IPS DF 19.7 (cell line): ENCODE results near the gene ASTN1.

ENCODE experiments used
- DNase-seq: peaks from one replicate; pipeline ENCODE4 v3.0.0-alpha.2; 2013; ENCODE audit warnings: low read depth, low spot score

Gene ASTN1

DNA sequence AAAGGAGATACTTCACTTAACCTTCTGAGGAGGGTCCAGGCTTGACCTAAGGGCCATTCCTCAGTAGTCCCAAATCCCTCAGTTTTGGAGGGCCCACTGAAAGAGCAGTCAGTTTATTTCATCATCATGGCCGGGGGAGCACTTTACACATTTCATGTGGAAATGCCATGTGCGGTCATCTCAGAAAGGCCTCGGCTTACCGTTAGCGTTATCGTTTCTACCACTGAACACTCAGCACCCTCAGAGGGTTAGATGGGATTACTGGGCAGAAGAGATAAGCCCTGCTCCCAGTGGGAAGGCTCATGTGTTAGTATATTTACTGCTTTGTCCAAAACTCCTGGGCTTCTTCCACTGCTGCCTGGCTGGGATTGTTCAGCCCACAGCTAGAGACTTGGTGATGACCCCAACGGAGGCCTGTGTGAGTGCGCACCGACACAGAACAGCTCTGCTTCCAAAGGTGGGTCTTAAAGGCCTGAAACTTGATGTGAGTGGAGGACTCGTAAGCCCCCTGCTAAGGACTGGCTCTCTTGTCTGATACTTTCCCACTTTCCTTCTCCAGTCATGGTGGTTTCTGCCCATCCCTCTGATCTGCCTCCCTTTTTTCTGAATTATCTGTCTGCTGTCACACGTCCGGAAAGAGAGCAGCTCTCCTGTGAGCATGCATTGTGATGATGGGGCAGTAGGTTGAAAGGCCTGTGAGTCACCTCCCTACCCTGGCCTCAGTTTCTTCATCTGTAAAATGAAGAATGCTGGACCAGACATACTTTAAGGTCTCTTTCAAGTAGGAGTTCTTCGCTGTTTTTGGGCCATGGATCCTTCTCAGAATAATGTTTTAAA is 284.5 kb downstream of the ASTN1 start:
- no peak for DNase-seq

DNA sequence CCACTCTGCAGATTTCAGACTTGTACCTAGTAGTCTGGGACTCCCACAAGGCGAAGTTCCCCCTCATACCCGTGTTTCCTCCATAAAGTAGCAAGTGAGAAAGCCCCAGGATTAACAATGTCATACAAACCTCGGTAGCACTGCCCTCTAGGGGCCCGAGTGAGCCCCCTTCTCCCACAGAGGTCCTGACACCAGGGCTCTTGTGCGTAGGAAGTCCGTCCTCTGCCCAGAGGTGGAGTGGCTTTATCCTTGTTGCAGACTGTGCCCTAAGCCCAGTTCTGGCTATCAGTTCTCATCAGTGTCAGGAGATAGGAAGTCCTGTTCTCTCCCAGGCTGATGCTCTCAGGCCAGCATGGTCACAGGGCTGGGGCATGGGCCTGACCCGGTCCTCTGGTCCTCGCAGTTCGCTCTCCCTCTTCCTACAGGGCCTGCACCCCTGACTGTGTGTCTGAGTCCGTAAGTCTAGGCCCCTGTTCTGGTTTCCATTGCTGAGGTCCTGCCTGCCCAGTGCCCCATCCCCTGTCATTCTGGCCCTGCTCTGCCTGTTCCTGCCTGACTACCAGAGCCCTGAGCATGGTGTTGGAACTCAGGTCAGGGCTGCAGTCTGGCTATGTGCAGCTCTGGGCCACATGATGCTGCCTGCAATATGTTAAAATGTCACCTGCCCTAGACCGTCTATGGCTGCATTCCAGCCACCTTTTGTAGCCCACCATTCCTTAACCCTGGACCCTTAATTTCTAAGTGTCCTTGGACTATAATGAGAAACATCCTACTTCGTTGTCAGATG is 285.6 kb downstream of the ASTN1 start:
- DNase-seq = no peak

DNA sequence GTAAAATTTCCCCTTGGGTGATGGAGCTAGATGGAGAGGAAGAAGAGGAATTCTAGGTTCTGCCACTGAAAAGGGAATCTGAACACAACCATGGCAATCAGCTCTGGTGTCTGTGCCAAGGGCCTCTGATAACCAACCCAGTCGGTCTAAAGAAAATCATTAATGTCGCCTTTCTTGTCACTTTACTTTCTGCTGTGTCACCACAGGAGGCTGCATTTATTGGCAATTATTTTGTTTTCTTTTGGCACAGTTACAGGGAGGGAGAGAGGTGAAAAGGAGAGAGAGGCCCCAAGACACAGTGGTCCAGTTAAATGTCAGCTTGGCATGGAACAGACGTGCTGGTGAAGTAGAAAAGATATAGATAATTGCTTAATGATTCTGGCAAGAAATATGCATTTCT is 287.0 kb downstream of the ASTN1 start:
- DNase-seq = no peak

DNA sequence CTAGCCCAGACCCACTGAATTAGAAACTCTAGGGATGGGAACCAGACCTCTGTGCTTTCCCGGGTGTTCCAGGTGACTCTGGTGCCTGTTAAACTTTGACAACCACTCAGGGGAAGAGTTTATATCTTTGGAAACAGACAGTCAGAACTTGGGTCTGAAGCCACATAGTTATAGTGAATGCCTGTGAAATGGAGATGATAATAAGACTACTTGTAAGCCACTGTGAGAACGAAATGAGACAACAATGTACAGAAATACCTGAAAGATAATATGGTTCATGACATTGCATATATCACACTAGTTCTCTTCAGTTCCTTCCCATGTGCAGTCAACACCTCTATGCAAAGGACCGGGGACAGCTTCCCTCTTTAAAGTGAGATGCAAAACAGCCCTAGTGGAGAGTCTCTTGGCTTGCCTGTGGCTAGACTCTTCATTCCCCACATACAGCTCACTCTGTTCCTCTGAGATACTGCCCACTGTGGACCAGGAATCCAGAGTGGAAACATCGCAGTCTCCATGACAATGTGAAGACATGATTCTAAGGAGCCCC is 287.5 kb downstream of the ASTN1 start:
- DNase-seq = no peak

DNA sequence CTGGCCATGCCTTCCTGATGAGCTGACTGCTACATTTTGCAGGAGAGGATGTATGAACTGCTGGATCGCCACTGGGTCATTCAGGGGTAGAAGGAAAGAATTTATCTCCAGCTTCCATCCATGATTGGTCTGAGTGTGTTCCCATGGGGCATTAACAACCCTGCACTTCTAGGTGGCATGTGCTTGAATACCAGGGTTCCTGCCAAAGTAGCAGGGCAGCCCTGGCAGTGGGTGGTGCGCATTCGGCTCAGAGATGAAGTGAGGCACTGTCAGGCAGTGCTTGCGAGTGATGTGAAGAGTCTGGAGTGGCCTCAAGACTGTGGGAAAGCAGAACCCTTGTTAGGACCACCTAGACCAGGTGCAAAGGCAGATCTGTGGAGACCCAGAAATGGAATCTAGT is 294.9 kb downstream of the ASTN1 start:
- no peak for DNase-seq

DNA sequence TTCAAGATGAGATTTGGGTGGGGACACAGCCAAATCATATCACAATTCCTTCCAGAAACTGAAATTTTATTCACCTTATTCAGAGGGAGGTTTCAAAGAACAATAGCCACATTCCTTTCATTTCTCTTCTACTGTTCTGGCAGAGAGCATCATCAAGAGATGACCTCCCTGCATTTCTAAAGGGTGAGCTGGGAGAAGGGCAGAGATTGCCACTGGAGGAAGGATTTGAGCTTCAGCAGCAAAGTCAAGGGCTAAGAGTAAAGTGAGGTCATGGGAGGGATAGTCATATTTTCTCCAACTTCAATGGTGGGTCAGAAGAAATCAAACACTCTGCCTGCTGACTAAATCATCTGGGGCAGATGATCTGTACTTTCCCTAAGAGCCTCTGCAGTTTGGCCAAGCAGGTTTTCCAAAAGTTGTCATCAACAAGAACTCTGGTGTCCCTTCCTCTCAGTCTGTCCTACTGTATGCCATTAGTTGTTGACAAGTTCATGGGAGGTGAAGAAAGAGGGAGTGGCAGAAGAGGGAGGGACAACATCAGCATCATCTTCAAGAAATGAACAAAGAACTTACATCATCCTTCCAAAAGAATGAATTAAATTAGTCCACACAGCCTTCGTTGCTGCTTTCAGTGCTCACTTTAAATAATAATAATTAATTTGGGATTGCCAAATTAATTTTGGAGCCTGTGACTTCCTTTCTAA is 298.3 kb downstream of the ASTN1 start:
- no peak for DNase-seq

DNA sequence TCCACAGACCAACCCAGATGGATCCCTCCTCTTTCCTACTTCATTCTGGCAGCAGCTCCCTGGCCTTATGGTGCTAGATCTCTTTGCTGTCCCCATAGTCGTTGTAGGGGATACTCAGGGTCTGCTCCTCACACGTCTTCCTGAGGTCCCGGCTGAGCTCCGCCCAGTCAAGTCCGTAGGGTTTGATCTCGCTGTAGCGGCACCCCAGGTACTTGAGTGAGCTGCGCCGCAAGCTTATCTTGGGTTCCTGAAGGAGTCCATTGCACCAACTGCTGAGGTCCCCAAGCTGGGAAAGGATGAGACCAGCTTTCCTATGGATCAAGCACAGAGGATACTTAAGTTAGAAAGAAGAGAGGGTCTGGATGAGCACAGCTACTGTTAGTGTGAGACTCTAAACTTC is 300.3 kb downstream of the ASTN1 start:
- DNase-seq = no peak

DNA sequence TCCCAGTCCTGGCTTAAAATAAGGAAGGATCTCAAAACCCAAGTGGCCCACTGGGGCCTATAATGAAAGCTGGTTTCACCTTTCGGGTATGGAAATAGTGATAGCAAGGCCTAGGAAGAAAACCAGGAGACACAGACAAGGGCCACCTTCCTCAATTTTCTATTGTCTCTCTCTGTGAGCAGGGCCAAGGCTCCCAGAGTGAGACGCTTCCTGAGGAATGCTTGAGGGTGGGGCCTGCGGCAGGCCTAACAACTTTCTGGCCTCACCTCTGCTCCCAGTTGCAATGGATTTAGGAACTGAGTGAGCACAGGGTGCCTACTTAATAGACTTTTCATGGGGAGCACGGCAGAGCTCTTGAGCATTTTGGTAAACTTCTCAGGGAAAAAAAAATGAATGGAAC is 300.9 kb downstream of the ASTN1 start:
- DNase-seq = no peak

DNA sequence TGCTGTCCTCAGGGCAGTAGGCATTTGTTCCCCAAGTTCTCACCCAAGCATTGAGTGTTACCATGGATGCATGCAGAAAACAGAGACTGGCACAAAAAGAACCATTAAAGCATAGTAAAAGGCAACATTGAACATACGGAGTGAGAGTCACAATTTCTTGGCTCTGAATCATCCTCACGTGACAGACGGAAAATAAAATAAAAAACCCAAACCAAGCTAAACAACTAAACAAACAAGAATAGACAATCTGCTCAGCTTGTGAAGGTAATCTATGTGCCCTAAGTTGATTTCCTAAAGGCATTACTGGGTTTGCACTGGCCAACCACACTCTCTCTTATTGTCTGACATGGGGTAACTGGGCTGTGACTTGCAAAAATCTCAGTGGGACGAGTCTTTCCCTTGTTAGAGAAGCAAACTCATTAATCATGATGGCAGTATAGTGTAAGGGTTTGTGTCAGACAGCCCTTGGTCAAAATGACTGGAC is 306.0 kb downstream of the ASTN1 start:
- DNase-seq = no peak

DNA sequence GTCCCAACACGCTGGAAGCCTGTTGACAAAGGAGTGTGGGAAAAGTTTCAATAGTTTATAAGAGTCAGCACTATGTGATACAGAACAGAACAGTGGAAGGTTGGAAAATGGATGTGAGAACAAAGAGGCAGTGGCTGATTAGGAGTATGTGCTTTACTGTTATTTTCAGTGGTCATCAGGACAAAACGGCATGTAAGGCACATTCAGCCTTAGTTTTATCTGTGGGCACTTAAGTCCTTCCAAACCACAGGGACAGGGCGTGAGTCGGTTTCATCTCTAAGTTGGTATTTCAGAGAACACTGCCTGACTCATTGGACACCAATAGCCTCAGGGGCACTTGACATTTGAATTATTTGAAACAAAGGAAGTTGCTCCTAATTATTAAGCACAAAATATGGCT is 306.9 kb downstream of the ASTN1 start:
- DNase-seq = no peak

DNA sequence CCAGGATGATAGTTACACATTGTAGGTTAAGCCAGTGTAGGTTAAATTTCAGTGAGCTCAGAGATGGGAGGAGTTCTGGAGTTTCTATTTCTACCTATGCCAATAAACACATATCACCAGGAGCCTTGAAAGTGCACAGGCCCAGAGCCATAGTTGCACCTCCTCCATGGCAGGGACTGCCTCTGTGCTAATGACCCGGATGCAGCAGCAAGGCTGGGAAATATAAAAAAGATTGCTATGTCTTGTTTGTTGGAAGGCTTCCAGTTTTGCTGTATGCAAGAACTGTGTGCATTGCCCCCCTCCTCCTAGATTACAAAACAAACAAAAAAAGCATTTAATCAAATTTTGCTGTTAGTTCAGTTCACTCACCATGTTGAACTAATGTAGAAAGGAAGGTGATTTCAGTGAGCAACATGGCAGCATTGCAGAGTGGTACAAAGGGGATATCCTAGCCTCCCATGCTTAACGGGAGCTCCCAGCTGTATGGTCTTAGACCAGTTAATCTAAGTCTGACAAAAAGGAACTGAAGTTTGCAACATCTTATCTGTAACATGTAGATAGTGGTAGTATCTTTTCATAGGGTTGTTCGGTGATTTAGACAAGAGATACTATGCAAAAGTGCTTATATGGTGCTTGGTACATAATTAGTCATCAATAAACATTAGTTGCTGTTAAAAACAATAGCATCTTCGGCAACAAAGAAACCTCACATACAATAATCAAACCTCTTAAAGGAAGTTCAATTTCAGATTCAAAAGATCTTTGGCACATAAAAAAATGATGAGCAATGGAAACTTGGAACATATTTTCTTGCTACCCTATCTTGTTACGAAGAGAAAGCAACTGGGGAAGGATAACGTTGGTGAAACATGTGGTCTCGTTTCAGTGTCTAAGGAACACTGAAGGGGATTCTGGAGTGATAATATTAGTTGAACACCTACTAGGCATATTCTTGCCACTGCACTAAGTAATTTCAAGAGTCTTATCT is 309.5 kb downstream of the ASTN1 start:
- DNase-seq = no peak

DNA sequence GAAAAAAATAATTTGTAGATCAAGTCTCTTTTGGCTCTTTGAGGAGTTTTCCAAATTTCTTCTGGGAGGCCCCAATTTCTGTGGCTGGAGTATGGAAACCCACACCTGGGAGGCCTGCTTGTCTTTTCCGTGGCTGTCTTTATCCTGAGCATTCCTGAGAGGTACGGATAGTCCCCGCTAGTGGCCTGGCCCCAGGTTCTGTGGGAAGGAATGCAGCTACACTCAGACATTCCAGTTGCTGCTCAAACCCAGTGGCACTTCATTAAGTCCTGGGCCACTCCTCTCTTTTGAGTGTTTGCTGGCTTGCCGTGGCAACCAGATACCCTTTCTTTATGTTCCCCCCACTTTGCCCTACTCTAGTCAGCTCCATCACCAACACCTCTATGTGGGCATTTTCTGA is 310.4 kb downstream of the ASTN1 start:
- no peak for DNase-seq

DNA sequence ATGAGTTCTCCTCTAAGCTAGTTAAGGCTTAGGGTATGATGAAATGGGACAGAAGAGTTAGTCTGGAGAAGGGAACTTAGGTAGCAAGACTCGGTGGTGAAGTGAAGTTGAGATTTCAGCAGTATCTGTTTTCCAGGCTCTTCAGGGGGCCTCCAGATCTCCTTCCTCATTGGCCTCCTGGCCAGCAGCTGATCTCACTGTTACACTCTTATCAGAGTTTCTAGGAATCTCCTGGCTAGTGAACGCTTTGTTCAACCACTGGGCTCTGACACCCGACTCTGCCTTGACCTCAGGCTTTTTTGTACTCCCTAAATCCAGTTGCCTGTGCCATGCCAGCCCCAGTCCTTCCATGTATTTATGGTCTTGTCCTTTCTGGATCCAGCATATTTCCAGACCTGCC is 311.0 kb downstream of the ASTN1 start:
- no peak for DNase-seq

DNA sequence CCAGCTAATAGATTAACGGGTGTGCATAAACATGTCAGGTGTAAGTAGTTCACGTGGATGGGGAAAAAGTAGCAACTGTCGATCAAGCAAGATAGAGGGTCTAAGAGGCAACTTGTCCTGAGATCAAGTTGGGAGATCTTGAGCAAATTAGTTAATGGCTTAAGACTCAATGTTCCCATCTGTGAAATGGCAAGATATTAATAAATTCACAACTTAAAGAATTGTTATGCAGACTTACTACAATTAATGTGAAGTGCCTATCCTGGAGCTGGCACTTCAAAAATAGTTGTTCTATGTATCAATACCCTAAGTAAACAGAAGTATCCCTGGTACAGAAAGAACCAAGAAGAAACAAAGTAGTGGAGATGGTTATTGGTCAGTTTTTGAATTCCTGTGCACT is 312.4 kb downstream of the ASTN1 start:
- no peak for DNase-seq

DNA sequence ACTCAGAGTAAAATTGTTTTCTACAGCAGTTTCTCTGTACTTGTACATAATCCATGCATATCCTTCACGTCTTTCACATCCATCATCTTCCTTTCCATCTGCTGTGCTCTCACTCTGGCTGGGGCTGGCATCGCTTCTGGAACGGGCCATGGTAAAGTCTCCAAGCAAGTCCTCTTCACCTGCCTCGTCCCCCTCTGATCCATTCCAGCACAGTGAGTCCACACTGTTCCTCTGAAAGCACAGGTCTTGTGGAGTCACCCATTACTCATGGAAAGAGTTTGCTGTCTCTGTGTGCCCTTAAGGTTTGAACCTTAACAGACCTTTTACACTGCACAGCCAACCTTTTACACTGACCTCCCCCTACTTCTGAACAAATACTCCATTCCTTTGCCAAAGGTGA is 313.6 kb downstream of the ASTN1 start:
- no peak for DNase-seq

DNA sequence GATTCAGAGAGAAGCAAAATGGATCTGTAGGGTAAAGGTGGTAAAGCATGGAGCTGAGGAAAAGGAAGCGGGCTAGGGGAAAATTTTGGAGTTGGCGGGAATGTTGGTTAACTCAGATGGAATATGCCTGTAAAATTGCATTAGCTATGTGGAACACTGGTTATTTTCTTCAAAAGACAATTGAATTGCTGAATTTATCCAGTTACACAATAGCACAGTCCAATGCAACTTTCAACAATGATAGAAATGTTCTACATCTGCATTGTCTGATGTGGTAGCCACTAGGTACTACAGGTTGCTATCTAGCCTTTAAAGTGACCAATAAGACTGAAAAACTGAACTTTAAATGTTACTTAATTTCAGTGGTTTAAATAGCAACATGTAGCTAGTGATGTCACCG is 315.2 kb downstream of the ASTN1 start:
- DNase-seq = no peak

DNA sequence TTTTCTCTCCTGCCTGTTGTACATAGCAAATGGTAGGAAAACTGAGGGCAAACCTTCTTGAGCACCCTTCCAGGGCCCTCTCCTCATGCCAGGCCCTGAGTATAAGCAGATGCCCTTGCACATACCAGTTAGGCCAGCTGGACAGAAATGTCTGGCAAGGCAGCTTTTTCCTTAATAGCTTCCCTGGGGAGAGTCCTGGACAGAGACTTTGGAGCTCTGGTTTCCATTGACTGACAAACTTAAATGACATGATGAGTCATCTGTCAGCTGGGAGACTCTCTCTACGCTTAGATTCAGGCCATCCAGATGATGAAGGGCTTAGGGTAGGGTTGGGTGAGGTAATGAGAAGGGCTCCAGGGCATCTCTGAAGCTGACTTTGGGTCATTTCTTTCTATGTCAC is 317.5 kb downstream of the ASTN1 start:
- DNase-seq = no peak

DNA sequence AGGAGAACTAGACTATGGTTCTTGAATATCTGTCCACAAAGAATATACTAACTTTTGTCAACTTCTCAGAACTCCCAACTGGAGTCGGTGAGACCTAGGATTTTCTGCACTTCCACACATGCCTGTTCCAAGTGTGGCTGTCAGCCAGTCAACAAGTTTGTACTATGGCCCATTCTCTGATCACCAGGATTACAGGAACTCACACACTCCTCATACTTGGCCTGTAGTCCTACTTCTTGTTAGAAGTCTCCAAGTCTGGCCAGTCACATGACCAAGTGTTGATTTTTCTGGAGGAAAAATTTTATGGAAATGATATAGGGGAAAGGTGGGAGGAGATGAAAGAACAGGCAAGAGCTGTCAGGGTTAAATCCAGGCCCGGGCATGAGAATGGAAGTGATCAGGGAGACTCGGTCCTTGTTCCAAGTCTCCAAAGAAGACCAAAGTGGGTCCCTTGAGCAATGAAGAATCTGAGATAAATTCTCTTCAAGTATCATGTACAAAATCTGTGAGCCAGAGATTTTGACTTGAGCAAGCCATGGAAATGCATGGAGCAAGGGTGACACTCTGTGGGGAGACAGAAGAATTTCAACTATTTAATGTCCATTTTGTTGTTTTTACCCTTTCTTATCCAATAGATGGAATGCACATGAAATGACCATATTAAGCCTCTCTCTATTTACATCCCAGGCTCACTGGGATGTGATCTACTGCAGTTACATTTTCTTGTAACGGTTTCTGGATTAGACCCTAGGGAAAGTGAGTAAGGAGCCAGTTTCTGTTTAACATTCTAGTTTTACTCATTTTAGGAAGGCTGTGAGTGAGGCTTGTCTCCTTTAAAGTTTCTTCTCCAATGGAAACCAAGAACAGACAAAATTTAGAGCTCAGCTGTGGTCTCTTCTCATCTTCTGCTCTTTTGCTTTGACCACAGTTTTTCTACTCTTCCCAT is 320.9 kb downstream of the ASTN1 start:
- no peak for DNase-seq

DNA sequence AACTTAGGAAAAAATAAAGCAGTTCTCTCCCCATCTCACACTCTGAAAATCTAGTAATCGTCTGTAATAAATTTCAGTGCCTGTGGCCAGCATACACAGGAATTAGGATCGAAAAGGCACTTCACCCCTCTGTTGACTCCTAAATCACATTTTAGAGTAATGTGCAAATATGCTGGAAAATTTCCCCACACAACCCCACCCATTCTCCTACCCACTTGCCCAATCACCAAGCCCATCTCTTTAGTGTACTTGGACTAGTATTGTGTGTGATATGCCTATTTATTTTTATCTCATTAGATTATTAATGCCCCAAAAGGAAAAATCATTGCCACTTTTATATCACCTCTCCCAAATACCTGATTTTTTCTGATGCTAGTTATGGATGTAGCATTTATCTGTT is 323.3 kb downstream of the ASTN1 start:
- no peak for DNase-seq

DNA sequence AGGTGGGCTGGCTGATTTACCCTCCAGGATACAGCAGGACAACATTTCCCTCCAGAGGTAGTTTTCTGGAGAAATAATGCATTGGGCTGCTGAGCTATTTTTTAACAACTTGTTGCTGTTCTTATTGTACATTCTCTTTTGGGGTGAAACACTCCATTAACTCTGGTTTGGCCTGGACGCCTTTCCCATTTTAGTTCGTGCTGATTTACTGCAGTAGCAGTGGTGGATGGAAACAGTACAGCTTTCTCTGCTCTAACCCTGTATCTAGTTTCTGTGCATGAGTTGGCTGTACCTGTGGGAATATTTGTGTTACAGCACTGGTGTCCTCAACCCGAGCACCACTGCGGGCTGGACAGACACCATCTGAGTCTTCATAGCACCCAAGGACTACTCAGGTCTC is 325.3 kb downstream of the ASTN1 start:
- DNase-seq = no peak
